Measurements from ENCODE around the gene RGL4. TPM values are rescaled to one million over a fixed set of nuclear protein-coding genes. Genes with fewer than 3 reads are reported as not detected.

The RGL4 gene
- polyA plus RNA-seq, 3 donors, result 2.3 to 2.4 (median 2.3) TPM

DNA sequence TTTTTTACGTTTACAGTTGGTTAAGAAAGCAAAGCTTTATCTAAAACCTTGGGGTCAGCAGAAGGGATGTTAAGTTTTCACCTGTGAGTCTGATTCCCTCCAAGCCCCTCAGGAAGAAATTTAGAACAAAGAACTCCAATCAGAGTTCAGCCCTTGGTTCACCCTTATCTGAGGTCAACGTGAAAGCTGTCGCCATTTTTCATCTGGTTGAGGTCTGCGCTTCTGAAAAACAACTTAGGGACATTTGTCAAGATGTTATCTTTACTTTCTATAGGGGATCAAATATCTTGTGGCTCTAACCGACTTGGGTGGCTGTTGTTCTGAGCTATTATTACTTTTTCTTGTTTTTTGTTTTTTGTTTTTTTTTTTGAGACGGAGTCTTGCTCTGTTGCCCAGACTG lies 30.0 kb downstream of the RGL4 start:
- intact Hi-C loops (cut with micrococcal nuclease), result no loop called here
- Histone ChIP-seq H3K36me3 (replicated peaks in 1 of 2; ENCODE audit: control insufficient read depth in 1 of 2, insufficient read depth in 2 of 2, low read length in 2 of 2) (no peaks in the 10 kb centered on the region), H3K79me2 (ENCODE audit: insufficient read depth, low read length) (peaks cover 13% of the 10 kb centered on the region), H4K20me1 (ENCODE audit: insufficient read depth, low read length) (no peaks in the 10 kb centered on the region), H3K4me3 (replicated peaks in 1 of 3; ENCODE audit: low read depth in 2 of 3, low read length in 3 of 3) (no peak overlapping the region), H3K9me3 (replicated peaks in 1 of 2; ENCODE audit: control insufficient read depth in 1 of 2, insufficient read depth in 1 of 2, low read length in 2 of 2) (no peaks in the 10 kb centered on the region), H3K9ac (ENCODE audit: insufficient read depth, low read length, poor library complexity, severe bottlenecking) (no peak overlapping the region), H2AFZ (ENCODE audit: insufficient read depth, low read depth, low read length, poor library complexity, severe bottlenecking) (no peak overlapping the region), H3K4me2 (replicated peaks; ENCODE audit: extremely low read depth, low read length, poor library complexity, severe bottlenecking) (no peak overlapping the region), H3K27me3 (ENCODE audit: control insufficient read depth in 2 of 2, insufficient read depth in 2 of 2, low read length in 2 of 2) (no peaks in the 10 kb centered on the region), H3K4me1 (ENCODE audit: control insufficient read depth in 1 of 2, insufficient read depth in 2 of 2, low read length in 2 of 2) (peaks cover 11 to 18% of the 10 kb centered on the region in 2 donors), H3K27ac (ENCODE audit: low read depth in 1 of 2, low read length in 2 of 2) (no peak overlapping the region)
- no peak overlapping the region for H3K4me3 Mint-ChIP-seq
- H3K4me1 Mint-ChIP-seq, result peaks cover 12% of the 10 kb centered on the region
- no peaks in the 10 kb centered on the region for H3K36me3 Mint-ChIP-seq
- H3K27me3 Mint-ChIP-seq (ENCODE audit: low read depth in 3 of 3), result peaks cover 0 to 1% (median 1%) of the 10 kb centered on the region in 3 donors
- TF ChIP-seq, protein P1, sequence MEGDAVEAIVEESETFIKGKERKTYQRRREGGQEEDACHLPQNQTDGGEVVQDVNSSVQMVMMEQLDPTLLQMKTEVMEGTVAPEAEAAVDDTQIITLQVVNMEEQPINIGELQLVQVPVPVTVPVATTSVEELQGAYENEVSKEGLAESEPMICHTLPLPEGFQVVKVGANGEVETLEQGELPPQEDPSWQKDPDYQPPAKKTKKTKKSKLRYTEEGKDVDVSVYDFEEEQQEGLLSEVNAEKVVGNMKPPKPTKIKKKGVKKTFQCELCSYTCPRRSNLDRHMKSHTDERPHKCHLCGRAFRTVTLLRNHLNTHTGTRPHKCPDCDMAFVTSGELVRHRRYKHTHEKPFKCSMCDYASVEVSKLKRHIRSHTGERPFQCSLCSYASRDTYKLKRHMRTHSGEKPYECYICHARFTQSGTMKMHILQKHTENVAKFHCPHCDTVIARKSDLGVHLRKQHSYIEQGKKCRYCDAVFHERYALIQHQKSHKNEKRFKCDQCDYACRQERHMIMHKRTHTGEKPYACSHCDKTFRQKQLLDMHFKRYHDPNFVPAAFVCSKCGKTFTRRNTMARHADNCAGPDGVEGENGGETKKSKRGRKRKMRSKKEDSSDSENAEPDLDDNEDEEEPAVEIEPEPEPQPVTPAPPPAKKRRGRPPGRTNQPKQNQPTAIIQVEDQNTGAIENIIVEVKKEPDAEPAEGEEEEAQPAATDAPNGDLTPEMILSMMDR (IDR thresholded peaks at IDR 0.05), result no peak
- no peaks in the 10 kb centered on the region for H3K9me3 Mint-ChIP-seq
- 100% methylated on average over 3 of the region's 6 CpGs for whole genome bisulfite sequencing (ENCODE audit: insufficient coverage)
- no peak overlapping the region for H3K27ac Mint-ChIP-seq
- no peak for DNase-seq

DNA sequence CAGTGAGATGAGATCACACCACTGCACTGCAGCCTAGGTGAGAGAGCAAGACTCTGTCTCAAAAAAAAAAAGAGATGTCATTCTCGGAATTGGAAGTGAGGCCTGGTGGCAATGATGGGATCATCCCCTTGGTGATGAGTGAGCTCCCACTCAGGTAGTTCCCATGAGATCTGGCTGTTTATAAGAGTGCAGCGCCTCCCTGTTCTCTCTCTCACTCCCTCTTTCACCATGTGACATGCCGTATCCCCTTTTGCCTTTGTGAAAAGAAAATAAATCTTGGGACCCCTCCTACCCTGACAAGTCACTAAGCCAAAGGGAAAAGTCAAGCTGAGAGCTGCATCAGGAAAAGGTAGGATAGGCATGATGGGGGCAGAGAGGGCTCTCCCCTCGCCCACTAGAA lies 31.3 kb downstream of the RGL4 start:
- TF ChIP-seq, protein P1 (IDR thresholded peaks at IDR 0.05), result no peak
- Mint-ChIP-seq H3K9me3 (no peaks in the 10 kb centered on the region), H3K27me3 (ENCODE audit: low read depth in 3 of 3) (peaks cover 0 to 1% (median 1%) of the 10 kb centered on the region in 3 donors), H3K4me3 (no peak overlapping the region), H3K4me1 (peaks cover 10% of the 10 kb centered on the region), H3K27ac (no peak overlapping the region), H3K36me3 (no peaks in the 10 kb centered on the region)
- H3K36me3 ChIP-seq (replicated peaks in 1 of 2; ENCODE audit: control insufficient read depth in 1 of 2, insufficient read depth in 2 of 2, low read length in 2 of 2), result no peaks in the 10 kb centered on the region
- peaks cover under 1% of the 10 kb centered on the region for H3K79me2 ChIP-seq (ENCODE audit: insufficient read depth, low read length)
- H3K4me1 ChIP-seq (ENCODE audit: control insufficient read depth in 1 of 2, insufficient read depth in 2 of 2, low read length in 2 of 2), result peaks cover 5 to 6% of the 10 kb centered on the region in 2 donors
- no peak overlapping the region for H3K9ac ChIP-seq (ENCODE audit: insufficient read depth, low read length, poor library complexity, severe bottlenecking)
- no peak overlapping the region for H3K4me3 ChIP-seq (replicated peaks in 1 of 3; ENCODE audit: low read depth in 2 of 3, low read length in 3 of 3)
- intact Hi-C loops (cut with micrococcal nuclease), result no loop called here
- H3K4me2 ChIP-seq (replicated peaks; ENCODE audit: extremely low read depth, low read length, poor library complexity, severe bottlenecking), result no peak overlapping the region
- no peaks in the 10 kb centered on the region for H4K20me1 ChIP-seq (ENCODE audit: insufficient read depth, low read length)
- 100% methylated on average over 2 of the region's 4 CpGs for WGBS (ENCODE audit: insufficient coverage)
- no peaks in the 10 kb centered on the region for H3K27me3 ChIP-seq (ENCODE audit: control insufficient read depth in 2 of 2, insufficient read depth in 2 of 2, low read length in 2 of 2)
- H2AFZ ChIP-seq (ENCODE audit: insufficient read depth, low read depth, low read length, poor library complexity, severe bottlenecking), result no peak overlapping the region
- no peaks in the 10 kb centered on the region for H3K9me3 ChIP-seq (replicated peaks in 1 of 2; ENCODE audit: control insufficient read depth in 1 of 2, insufficient read depth in 1 of 2, low read length in 2 of 2)
- H3K27ac ChIP-seq (ENCODE audit: low read depth in 1 of 2, low read length in 2 of 2), result no peak overlapping the region
- DNase-seq, result no peak

All from CD14-positive monocyte (primary cell).